ENCODE data around the gene YBX3. TPM values are rescaled to one million over a fixed set of nuclear protein-coding genes. Genes with fewer than 3 reads are reported as not detected.

Gene YBX3
- polyA plus RNA-seq, 1 donor from 2014 or later, result 3.4 TPM

- H3K9ac ChIP-seq (ENCODE audit: low read length), result no peak overlapping the region
- H3K4me3 ChIP-seq (ENCODE audit: low read length), result no peak overlapping the region
- H3K9me2 ChIP-seq (ENCODE audit: insufficient read depth, low read length), result no peaks in the 10 kb centered on the region
- H2AFZ ChIP-seq (ENCODE audit: low read depth, low read length), result no peak overlapping the region
- H3K36me3 ChIP-seq (ENCODE audit: insufficient read depth, low read length), result peaks cover 4% of the 10 kb centered on the region
- H3K79me2 ChIP-seq (replicated peaks; ENCODE audit: insufficient read depth, low read length), result no peaks in the 10 kb centered on the region
- no peaks in the 10 kb centered on the region for H3F3A ChIP-seq (ENCODE audit: insufficient read depth, low read length, poor library complexity, severe bottlenecking)
- no peak overlapping the region for H3K27ac ChIP-seq (ENCODE audit: low read length)
- H3K9me3 ChIP-seq (ENCODE audit: low read length), result no peaks in the 10 kb centered on the region
- H3K27me3 ChIP-seq (ENCODE audit: insufficient read depth, low read depth, low read length), result no peaks in the 10 kb centered on the region
- H4K20me1 ChIP-seq (ENCODE audit: insufficient read depth), result no peaks in the 10 kb centered on the region
- no peak overlapping the region for H3K4me2 ChIP-seq (ENCODE audit: low read length)
- no peak for TF ChIP-seq EP300 (conservative IDR thresholded peaks at IDR 0.05; ENCODE audit: poor library complexity, severe bottlenecking)
- TF ChIP-seq POLR2AphosphoS5 (IDR thresholded peaks at IDR 0.05), result no peak
- no peak for TF ChIP-seq RAD21 (conservative IDR thresholded peaks at IDR 0.05)
- no peak for TF ChIP-seq CTCF (IDR thresholded peaks at IDR 0.05; ENCODE audit: poor library complexity, severe bottlenecking)
- no peak for TF ChIP-seq EZH2 (IDR thresholded peaks at IDR 0.05; ENCODE audit: borderline replicate concordance, insufficient read depth, low read length, poor library complexity, severe bottlenecking)
- no peak for TF ChIP-seq SMC3 (conservative IDR thresholded peaks at IDR 0.05; ENCODE audit: poor library complexity)
- TF ChIP-seq MXI1 (conservative IDR thresholded peaks at IDR 0.05; ENCODE audit: poor library complexity, severe bottlenecking), result no peak
- no peak for TF ChIP-seq TAF1 (IDR thresholded peaks at IDR 0.05; ENCODE audit: low read depth)
- TF ChIP-seq REST (IDR thresholded peaks at IDR 0.05; ENCODE audit: borderline replicate concordance), result no peak
Observed at GRCh38 chr12:10701843-10702242, 21.3 kb downstream of the YBX3 start.

DNA sequence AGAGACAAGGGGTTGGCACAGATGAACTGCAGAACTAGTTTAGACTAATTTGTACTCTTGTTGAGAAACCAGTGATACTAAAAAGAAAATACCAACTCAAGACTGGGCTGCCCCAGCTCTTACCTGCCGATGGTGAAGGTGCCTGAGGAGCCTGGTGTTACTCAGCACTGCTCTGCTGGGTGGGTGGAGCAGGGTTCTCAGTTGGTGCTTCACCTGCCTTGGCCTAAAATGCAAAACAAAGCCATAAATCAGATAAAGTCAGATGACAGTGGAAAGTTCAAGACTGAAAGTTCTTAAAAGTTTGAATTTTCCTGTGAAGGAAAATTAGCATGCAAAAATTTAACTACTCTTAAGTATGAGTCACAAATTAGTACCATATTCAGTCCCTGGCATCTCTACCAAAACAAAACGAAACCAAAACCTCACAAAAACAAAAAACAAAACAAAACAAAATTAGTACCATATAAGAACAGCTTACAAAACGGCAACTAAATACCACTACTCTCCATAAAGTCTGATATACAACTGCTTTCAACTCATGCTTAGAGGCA lies 21.9 kb downstream of the YBX3 start:
- peaks cover 4% of the 10 kb centered on the region for H3K36me3 ChIP-seq (ENCODE audit: insufficient read depth, low read length)
- H3K27me3 ChIP-seq (ENCODE audit: insufficient read depth, low read depth, low read length), result no peaks in the 10 kb centered on the region

More for the DNA sequence above, 21.9 kb downstream of the YBX3 start:
- Histone ChIP-seq H3K79me2 (replicated peaks; ENCODE audit: insufficient read depth, low read length) (no peaks in the 10 kb centered on the region), H2AFZ (ENCODE audit: low read depth, low read length) (no peak overlapping the region), H3K27ac (ENCODE audit: low read length) (no peak overlapping the region), H3F3A (ENCODE audit: insufficient read depth, low read length, poor library complexity, severe bottlenecking) (no peaks in the 10 kb centered on the region), H3K4me3 (ENCODE audit: low read length) (no peak overlapping the region), H3K4me2 (ENCODE audit: low read length) (no peak overlapping the region), H3K9ac (ENCODE audit: low read length) (no peak overlapping the region), H3K9me2 (ENCODE audit: insufficient read depth, low read length) (no peaks in the 10 kb centered on the region), H3K9me3 (ENCODE audit: low read length) (no peaks in the 10 kb centered on the region), H4K20me1 (ENCODE audit: insufficient read depth) (no peaks in the 10 kb centered on the region)
- no peak for TF ChIP-seq EZH2 (IDR thresholded peaks at IDR 0.05; ENCODE audit: borderline replicate concordance, insufficient read depth, low read length, poor library complexity, severe bottlenecking)
- no peak for TF ChIP-seq MXI1 (conservative IDR thresholded peaks at IDR 0.05; ENCODE audit: poor library complexity, severe bottlenecking)
- TF ChIP-seq TAF1 (IDR thresholded peaks at IDR 0.05; ENCODE audit: low read depth), result no peak
- TF ChIP-seq REST (IDR thresholded peaks at IDR 0.05; ENCODE audit: borderline replicate concordance), result no peak
- TF ChIP-seq SMC3 (conservative IDR thresholded peaks at IDR 0.05; ENCODE audit: poor library complexity), result no peak
- TF ChIP-seq EP300 (conservative IDR thresholded peaks at IDR 0.05; ENCODE audit: poor library complexity, severe bottlenecking), result no peak
- TF ChIP-seq POLR2AphosphoS5 (IDR thresholded peaks at IDR 0.05), result no peak
- TF ChIP-seq RAD21 (conservative IDR thresholded peaks at IDR 0.05), result no peak
- TF ChIP-seq CTCF (IDR thresholded peaks at IDR 0.05; ENCODE audit: poor library complexity, severe bottlenecking), result no peak

Measured in neural cell (in vitro differentiated cells).